RKO (cell line): Measurements from ENCODE around the gene SMURF2.
A peak's percentile ranks its signal among the peaks of the same experiment; 100 is the strongest.

ENCODE experiments used
- DNase-seq: peaks from one replicate; pipeline ENCODE4 v3.0.0-alpha.2; 2016; ENCODE audit warnings: low spot score

SMURF2 gene

GRCh38 chr17:64537488-64537887 lies 124.6 kb downstream of the SMURF2 start:
- DNase-seq: no peak

GRCh38 chr17:64536913-64537312 lies 125.2 kb downstream of the SMURF2 start:
- no peak for DNase-seq

- no peak for DNase-seq
Measured at GRCh38 chr17:64535357-64535756, 126.8 kb downstream of the SMURF2 start.

- peak; percentile 58 for DNase-seq
Measured at GRCh38 chr17:64534187-64534586, 127.9 kb downstream of the SMURF2 start.

GRCh38 chr17:64533784-64534183 lies 128.3 kb downstream of the SMURF2 start:
- DNase-seq: no peak

GRCh38 chr17:64532409-64532808 lies 129.7 kb downstream of the SMURF2 start:
- no peak for DNase-seq

- DNase-seq: no peak
Measured at GRCh38 chr17:64531955-64532371, 130.1 kb downstream of the SMURF2 start.

GRCh38 chr17:64529221-64529620 lies 132.9 kb downstream of the SMURF2 start:
- no peak for DNase-seq

- no peak for DNase-seq
Measured at GRCh38 chr17:64527914-64528313, 134.2 kb downstream of the SMURF2 start.

GRCh38 chr17:64520359-64520758 lies 141.7 kb downstream of the SMURF2 start:
- no peak for DNase-seq

GRCh38 chr17:64519601-64520000 lies 142.5 kb downstream of the SMURF2 start:
- DNase-seq: no peak

- DNase-seq: no peak
Measured at GRCh38 chr17:64515829-64516228, 146.3 kb downstream of the SMURF2 start.

- DNase-seq: no peak
Measured at GRCh38 chr17:64515419-64515818, 146.7 kb downstream of the SMURF2 start.

GRCh38 chr17:64509179-64509578 lies 152.9 kb downstream of the SMURF2 start:
- DNase-seq: no peak

- no peak for DNase-seq
Measured at GRCh38 chr17:64508683-64509082, 153.4 kb downstream of the SMURF2 start.

- DNase-seq: peak; percentile 91
Measured at GRCh38 chr17:64507413-64507782, 154.7 kb downstream of the SMURF2 start.

- DNase-seq: peak; percentile 93
Measured at GRCh38 chr17:64506576-64507412, 155.3 kb downstream of the SMURF2 start, which contains the start of gene CEP95. TSS of gene CEP95 (plus strand) at chr17:64506977. CDS start at chr17:64507098, 121 bp downstream.

GRCh38 chr17:64506201-64506575 lies 155.9 kb downstream of the SMURF2 start, which contains the start of gene DDX5:
TSS of gene DDX5 (minus strand) at chr17:64506289. CDS start at chr17:64506119, 170 bp downstream.
- peak; percentile 97 for DNase-seq

- peak; percentile 80 for DNase-seq
Measured at GRCh38 chr17:64505340-64506200, 156.5 kb downstream of the SMURF2 start.

- DNase-seq: peak; percentile 69
Measured at GRCh38 chr17:64504769-64505339, 157.3 kb downstream of the SMURF2 start.

- DNase-seq: no peak
Measured at GRCh38 chr17:64503821-64504768, 158.0 kb downstream of the SMURF2 start.
